Measurements from ENCODE around the gene PRKCB.

GRCh38 chr16:24232936-24233335 is 397.2 kb downstream of the PRKCB start:
- TF ChIP-seq CTCF (IDR thresholded peaks at IDR 0.05) (no peak), POLR2A (IDR thresholded peaks at IDR 0.05) (no peak)

Measured in thyroid gland (tissue), 4 donors.